ENCODE data around the gene NMNAT2. TPM values are rescaled to one million over a fixed set of nuclear protein-coding genes. Genes with fewer than 3 reads are reported as not detected.
"Not testable (repeated sequence)": the region's sequence is repeated elsewhere in the genome, so short reads cannot be mapped to it uniquely, and the experiment has no call there.

The NMNAT2 gene
- total and polyA plus RNA-seq, 2 donors (not counting 3 experiments of a cell fraction or from before 2014, with no cell fraction given), result 0.28 to 0.38 TPM

GRCh38 chr1:183403498-183403897, 14.7 kb downstream of the NMNAT2 start:
- H3K9ac ChIP-seq (replicated peaks; ENCODE audit: extremely low read depth, insufficient read depth, low read length), result no peak overlapping the region
- no peak for DNase-seq (ENCODE audit: low read depth, low spot score)
- no peak overlapping the region for H3K4me2 ChIP-seq (ENCODE audit: insufficient read depth, low read length)
- no peak for TF ChIP-seq JUN (IDR thresholded peaks at IDR 0.05; ENCODE audit: borderline replicate concordance, insufficient read depth, insufficient read length, low read depth)
- no peak for TF ChIP-seq GATA2 (IDR thresholded peaks at IDR 0.05; ENCODE audit: insufficient read depth, insufficient read length, low read depth, low read length)
- TF ChIP-seq MAX (IDR thresholded peaks at IDR 0.05; ENCODE audit: insufficient read depth, insufficient read length), result no peak
- TF ChIP-seq MYC (IDR thresholded peaks at IDR 0.05; ENCODE audit: low read depth, low read length), result no peak
- no peak for TF ChIP-seq POLR2AphosphoS5 (IDR thresholded peaks at IDR 0.05; ENCODE audit: insufficient read depth, low read depth, low read length)
- no peak for TF ChIP-seq FOS (IDR thresholded peaks at IDR 0.05; ENCODE audit: borderline replicate concordance, insufficient read depth, low read length)
- TF ChIP-seq POLR2A (IDR thresholded peaks at IDR 0.05; ENCODE audit: low read depth, low read length), result no peak
- TF ChIP-seq CTCF (IDR thresholded peaks at IDR 0.05; ENCODE audit: extremely low read depth in 1 of 2, insufficient read depth in 1 of 2, low read depth in 1 of 2, low read length in 2 of 2), result no peak
- TF ChIP-seq EZH2 (IDR thresholded peaks at IDR 0.05; ENCODE audit: borderline replicate concordance, low read depth, low read length, severe bottlenecking), result no peak
- no peaks in the 10 kb centered on the region for H3K4me1 ChIP-seq (ENCODE audit: control insufficient read depth, extremely low read depth, insufficient read depth, low read length)
- ChIA-PET POLR2A (no interaction called here), CTCF (interaction anchor here (1.1 to 2.2 kb wide), 2 partner anchors 10 to 108 kb away, joined by 3 to 6 read pairs; no protein-coding TSS in a partner anchor)
- no peaks in the 10 kb centered on the region for H3K79me2 ChIP-seq (ENCODE audit: control insufficient read depth, insufficient read depth, low read length)
- no peak for FAIRE-seq
- peaks cover 2 to 5% of the 10 kb centered on the region in 2 experiments for H3K27me3 ChIP-seq (ENCODE audit: control insufficient read depth in 2 of 2, insufficient read depth in 2 of 2, low read length in 2 of 2)
- intact Hi-C loops (cut with micrococcal nuclease), result no loop called here
- no TSS peak for BruUV-seq (replicated peaks)
- H4K20me1 ChIP-seq (replicated peaks; ENCODE audit: control insufficient read depth, extremely low read depth, insufficient read depth, low read length), result no peaks in the 10 kb centered on the region
- no peaks in the 10 kb centered on the region for H3K36me3 ChIP-seq (ENCODE audit: control insufficient read depth in 2 of 2, extremely low read depth in 1 of 2, insufficient read depth in 2 of 2, low read length in 2 of 2)
- H2AFZ ChIP-seq (ENCODE audit: low read depth, low read length), result no peak overlapping the region
- H3K9me1 ChIP-seq (replicated peaks; ENCODE audit: control insufficient read depth, extremely low read depth, insufficient read depth, low read length), result no peaks in the 10 kb centered on the region
- H3K9me3 ChIP-seq (replicated peaks; ENCODE audit: control insufficient read depth, insufficient read depth, low read length), result no peaks in the 10 kb centered on the region
- dilution Hi-C loops (cut with MboI; ENCODE audit: extremely low pct_ligation_motif_present, low sequenced_read_pairs), result no loop called here
- H3K4me3 ChIP-seq (replicated peaks in 1 of 3; ENCODE audit: insufficient read depth in 1 of 3, low read depth in 1 of 3, low read length in 3 of 3), result no peak overlapping the region
- H3K27ac ChIP-seq (ENCODE audit: insufficient read depth, low read depth, low read length), result no peak overlapping the region

- BruUV-seq (replicated peaks); dilution Hi-C loops (cut with MboI; ENCODE audit: extremely low pct_ligation_motif_present, low sequenced_read_pairs); FAIRE-seq: not testable (repeated sequence)
Observed at GRCh38 chr1:183401565-183401964, 16.6 kb downstream of the NMNAT2 start.

More at GRCh38 chr1:183401565-183401964, 16.6 kb downstream of the NMNAT2 start:
- H3K27me3 ChIP-seq (ENCODE audit: control insufficient read depth in 2 of 2, insufficient read depth in 2 of 2, low read length in 2 of 2); H3K79me2 ChIP-seq (ENCODE audit: control insufficient read depth, insufficient read depth, low read length); H3K9ac ChIP-seq (replicated peaks; ENCODE audit: extremely low read depth, insufficient read depth, low read length); H3K4me3 ChIP-seq (replicated peaks in 1 of 3; ENCODE audit: insufficient read depth in 1 of 3, low read depth in 1 of 3, low read length in 3 of 3); H3K27ac ChIP-seq (ENCODE audit: insufficient read depth, low read depth, low read length); H2AFZ ChIP-seq (ENCODE audit: low read depth, low read length); intact Hi-C loops (cut with micrococcal nuclease); H4K20me1 ChIP-seq (replicated peaks; ENCODE audit: control insufficient read depth, extremely low read depth, insufficient read depth, low read length); H3K9me1 ChIP-seq (replicated peaks; ENCODE audit: control insufficient read depth, extremely low read depth, insufficient read depth, low read length); H3K4me1 ChIP-seq (ENCODE audit: control insufficient read depth, extremely low read depth, insufficient read depth, low read length); H3K36me3 ChIP-seq (ENCODE audit: control insufficient read depth in 2 of 2, extremely low read depth in 1 of 2, insufficient read depth in 2 of 2, low read length in 2 of 2); H3K9me3 ChIP-seq (replicated peaks; ENCODE audit: control insufficient read depth, insufficient read depth, low read length); H3K4me2 ChIP-seq (ENCODE audit: insufficient read depth, low read length); DNase-seq (ENCODE audit: low read depth, low spot score); CTCF ChIA-PET; POLR2A ChIA-PET: not testable (repeated sequence)
